HG03571 (cell line): ENCODE data around the gene B4GALT1.

Experiments
- ATAC-seq: cut with Tn5 transposase; IDR thresholded peaks from one replicate; pipeline ENCODE4 v1.9.1; 2021; ENCODE audit not compliant: unreplicated experiment

B4GALT1 gene

DNA sequence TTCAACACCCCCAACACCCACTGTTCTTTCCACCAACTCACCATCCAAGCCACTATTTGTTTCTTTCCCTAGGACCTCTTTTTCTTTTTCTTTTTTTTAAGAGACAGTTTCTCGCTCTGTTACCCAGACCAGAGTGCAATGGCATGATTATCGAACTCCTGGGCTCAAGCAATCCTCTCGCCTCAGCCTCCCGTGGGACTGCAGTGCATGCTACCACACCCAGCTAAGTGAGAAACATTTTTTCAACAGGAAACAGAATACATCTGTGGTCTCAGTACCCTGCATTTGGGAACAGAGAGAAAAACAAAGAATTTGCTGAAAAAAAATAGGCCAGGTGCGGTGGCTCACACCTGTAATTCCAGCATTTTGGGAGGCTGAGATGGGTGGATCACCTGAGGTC lies 24.6 kb downstream of the B4GALT1 start:
- ATAC-seq: peak; percentile 42

DNA sequence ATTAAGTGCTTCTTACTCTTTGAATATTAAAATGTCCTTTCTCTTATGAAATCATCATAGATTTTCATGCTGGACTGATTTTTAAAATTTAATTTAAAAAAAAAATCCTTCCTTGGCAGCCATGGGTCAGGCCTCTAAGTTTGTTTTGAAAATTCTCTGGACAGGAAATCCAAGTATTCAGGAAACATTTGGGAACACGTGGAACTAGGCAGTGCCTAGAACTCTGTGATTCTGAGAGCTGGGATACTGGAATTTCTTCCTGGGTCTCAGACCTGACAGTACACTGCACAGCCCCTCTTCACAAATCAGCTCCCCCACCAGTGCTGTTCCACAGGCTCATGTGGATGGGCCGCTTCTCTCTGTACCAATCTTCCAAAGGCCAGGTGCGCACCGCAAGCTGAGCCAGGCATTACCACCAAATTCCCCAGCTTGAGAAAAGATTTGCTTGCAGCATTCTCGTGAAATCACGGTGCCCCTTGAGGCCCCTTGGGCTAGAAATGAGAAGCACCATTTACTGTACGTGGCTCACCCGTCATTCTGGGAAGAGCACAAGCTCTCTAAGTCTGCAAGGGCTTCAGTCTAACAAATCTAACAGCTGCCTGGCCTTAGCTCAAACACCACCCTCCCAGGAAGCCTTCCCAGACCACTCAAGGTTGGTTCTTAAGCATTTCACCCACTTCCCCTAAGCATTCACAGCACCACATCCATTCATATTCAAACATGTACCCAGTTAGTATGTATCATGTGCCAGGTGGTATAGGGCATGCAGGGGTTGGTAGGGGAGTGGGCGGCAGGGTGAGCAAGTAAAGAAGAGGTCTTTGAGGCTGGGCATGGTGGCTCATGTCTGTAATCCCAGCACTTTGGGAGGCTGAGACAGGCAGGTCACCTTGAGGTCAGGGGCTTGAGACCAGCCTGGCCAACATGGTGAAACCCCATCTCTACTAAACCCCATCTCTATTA lies 26.5 kb downstream of the B4GALT1 start:
- no peak for ATAC-seq

DNA sequence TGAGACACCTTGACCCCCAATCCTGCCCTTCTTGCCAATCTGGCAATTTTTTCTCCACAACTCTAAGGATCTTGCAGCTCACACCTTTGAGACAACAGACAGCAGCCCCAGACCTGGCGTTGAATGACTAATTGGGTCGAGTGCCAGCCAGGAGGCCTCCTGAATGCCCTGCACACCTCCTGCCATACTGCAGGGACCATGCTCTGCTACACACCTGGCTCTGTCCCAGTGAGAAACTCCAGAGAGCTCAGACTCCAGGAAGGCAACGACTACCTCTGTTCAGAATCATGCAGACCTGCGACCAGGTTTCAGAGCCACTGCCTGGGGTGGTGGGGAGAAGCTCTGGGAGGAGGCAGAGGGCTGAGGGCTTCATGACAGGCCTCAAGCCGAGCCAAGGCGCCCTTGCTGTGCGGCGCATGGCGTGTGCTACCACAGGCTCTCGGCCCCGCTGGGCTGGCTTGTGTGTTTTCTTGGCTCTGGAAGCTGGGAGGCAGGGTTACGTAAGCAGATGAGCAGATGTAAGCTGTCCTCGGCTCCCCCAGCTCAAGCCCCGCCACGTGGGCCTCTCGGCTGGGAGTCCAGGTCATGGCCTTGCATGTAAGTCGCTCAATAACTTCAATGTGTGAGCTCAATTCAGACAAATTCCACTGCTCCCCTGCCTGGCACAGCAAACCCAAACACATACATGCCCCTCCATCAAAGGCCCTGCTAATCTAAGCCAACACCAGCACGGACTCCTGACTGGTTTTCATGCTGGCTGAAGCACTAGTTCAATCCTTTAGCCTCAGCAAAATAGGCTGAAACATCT lies 27.5 kb downstream of the B4GALT1 start:
- no peak for ATAC-seq

DNA sequence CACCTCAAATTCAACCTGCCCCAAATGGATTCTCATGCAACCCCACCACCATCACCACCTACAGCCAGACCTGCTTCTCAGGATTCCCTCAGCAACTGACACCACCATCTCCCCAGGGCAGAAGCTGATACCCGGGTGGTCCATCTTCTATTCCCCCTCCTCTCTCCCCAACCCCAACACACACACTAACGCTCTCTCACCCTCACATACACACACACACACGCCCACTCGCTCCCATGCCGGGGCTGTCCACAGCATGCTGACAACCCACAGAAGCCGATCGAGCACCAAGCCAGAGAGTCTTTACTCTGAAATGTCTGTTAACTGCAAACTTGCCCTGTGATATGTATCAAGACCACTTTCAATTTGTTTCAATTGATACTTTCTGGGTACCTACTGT lies 28.4 kb downstream of the B4GALT1 start:
- no peak for ATAC-seq

DNA sequence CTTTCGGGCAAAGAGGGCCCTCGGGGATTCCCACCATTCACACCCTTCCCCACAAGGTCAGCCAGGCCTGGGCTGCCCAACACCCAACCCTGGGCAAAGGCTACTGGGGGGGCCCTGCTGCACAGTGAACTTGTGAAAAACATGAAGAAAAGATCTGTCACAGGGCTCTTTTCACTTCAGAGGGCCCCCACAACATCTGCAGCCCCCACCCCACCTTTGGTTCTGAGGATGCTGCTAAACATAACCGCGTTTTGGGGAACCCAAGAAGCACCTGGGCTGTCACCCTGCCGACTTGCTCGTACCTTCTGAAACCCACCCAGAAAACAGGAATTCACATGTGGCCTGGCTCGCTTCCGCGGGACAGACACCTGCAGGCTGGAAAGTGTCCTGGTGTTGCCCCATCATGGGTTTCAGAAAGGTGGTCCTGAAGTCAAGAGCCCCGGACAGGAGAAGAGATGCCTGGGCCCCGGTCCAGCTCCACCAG lies 29.3 kb downstream of the B4GALT1 start:
- ATAC-seq: no peak

DNA sequence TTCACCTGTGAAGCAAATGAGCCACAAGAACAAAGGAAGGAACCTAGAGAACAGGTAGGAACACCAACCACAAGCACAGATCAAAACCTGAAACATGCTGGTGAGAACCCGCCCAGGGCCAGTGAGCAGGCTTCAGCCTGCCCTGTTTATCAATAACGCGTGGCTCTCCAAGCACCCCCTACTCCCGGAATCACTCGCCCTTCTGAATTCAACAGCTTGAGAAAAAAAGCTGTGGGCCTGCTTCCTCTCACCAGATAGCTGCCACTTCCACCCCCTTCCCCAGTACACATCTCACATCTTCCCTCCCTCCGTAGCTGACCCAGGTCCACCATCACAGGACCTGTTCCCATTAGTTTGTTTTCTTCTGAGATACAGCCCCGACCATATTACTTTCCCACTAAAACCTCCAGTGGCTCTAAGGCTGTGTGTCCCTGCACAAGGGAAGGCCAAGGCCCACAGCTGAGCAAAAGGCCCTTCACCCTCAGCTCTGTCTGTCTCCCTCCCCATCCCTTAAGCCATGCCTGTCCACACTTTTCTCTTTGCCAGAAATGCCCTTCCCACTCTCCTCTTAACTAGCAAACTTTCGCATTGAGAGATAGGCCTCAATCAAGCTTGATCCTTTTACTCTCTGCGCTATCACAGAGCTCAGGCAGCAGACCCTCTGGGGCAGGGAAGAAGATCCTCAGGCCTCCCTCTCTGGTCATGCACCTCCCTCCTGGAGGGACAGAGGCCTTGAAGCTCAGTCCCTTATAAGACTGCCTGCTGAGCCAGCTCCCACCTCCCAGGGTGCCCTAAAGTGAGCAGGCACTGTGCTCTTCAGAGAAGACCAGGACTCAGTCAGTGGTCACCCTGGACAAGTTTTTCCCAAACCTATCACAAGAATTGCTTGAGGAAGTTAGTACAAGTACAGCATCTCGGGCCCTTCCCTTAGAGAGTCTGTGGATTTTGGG lies 30.1 kb downstream of the B4GALT1 start:
- peak; percentile 40 for ATAC-seq

DNA sequence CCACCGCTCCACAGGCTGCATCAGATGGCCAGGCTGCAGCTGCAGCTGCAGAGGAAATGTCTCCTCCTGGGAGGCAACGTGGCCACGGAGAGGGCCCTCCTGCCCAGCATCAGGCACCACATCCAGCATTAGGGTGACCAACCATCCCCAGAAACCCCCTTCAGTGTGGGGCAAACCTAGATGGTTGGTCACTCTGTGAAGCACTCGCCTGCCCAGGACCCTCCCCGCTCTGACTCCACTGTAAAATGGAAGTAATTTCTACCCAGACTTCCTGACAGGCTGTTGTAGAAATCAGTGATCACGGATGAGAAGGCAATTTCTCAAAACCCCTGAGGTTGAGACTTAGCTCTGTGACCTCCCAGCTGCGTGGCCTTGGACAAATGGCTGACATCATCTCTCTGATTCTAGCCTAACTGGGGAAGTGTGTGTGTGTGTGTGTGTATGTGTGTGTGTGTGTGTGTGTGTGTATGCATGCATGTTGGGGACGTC lies 31.6 kb downstream of the B4GALT1 start:
- ATAC-seq: no peak

- no peak for ATAC-seq
These were observed 32.1 kb downstream of the B4GALT1 start for GRCh38 chr9:33135031-33135461.

- ATAC-seq: no peak
These were observed 34.0 kb downstream of the B4GALT1 start for GRCh38 chr9:33133186-33133585.

DNA sequence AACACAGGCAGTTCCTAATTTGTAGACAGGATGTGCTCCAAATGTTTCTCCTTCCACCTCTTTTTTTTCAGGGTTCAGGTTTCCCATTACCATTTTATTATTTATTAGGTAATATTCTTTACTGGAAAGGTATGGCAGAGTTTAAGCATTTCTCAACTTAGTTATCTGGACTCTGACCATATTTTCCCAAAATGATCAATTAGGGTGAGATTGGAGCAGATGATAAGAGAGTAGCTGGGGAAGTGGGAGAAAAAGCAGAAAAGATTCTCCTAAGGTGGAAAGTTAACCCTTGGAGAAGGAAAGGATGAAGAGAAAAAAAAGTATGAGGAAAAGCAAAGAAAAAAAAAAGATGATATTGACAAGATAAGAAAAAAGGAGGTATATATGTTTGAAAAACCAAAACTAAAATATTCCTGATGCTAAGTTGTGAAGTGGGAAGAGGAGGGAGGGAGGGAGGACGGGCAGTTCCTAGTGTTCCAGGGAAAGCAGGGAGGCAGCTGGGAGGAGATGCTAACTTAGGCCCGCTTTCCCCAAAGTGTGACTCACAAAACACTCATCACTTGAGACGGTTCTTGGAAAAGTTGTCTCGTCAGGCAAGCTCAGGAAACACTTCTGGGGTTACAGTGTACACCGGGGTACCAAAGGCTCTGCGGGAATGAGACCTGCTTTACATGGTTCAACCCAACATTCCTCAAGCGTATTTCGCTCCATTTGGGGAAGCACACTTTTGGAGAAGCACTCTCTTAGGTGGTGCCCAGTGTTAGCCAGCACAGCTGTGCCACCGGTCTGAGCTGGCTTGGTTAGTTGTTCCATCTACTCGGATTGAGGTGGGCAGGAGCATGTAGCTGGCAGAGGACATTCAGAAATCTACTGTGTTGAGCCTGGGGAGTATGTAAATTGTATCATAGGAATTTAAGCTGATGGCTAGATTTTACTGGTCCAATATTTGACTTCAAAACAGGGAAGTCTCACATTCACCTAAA lies 35.1 kb downstream of the B4GALT1 start:
- no peak for ATAC-seq

- no peak for ATAC-seq
These were observed 36.0 kb downstream of the B4GALT1 start for GRCh38 chr9:33130961-33131789.

- peak; percentile 64 for ATAC-seq
These were observed 37.0 kb downstream of the B4GALT1 start for GRCh38 chr9:33129886-33130881.

- no peak for ATAC-seq
These were observed 37.8 kb downstream of the B4GALT1 start for GRCh38 chr9:33129251-33129885.

GRCh38 chr9:33128570-33128969 lies 38.6 kb downstream of the B4GALT1 start:
- no peak for ATAC-seq

DNA sequence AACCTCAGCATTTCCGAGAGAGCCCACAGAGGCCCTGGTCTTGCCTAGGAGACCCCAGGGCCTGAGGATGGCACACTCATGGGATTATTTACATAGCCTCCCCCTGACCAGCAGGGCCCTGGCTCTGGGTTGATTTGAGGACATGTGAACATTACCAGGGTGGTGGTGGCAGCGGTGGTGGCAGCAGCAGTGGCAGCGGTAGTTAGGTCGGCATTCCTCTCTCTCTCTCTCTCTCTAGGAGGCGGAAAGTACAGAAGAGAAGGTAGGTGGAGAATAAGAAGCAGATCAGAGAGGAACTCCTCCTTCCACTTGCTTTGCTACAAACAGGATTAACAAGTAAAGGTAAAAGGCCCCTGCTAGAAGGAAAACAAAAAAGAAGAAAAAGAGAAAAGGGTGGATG lies 39.3 kb downstream of the B4GALT1 start:
- ATAC-seq: no peak
